Breast epithelium (tissue), 4 donors: ENCODE data around the gene RACGAP1. TPM values are rescaled to one million over a fixed set of nuclear protein-coding genes. Genes with fewer than 3 reads are reported as not detected.
A peak's percentile ranks its signal among the peaks of the same experiment; 100 is the strongest.

Experiments used
- DNase-seq, 2 donors: peaks; one replicate each; pipeline ENCODE4 v3.0.0-alpha.2; 2019; ENCODE audit warnings: low spot score in 2 of 2
- H3K27ac ChIP-seq, 2 donors: fragments of 200-600 bp; sonication (generic) in 1 of 2; one replicate each; pipeline ENCODE4 v1.5.1; 2016 to 2019; ENCODE audit warnings: mild to moderate bottlenecking in 1 of 2
- H3K27me3 ChIP-seq, 2 donors: fragments of 200-600 bp; sonication (generic) in 1 of 2; one replicate each; pipeline versions ENCODE4 v1.5.1 to v1.6.0; 2017 to 2019; ENCODE audit warnings: control low read depth in 1 of 2, mild to moderate bottlenecking in 1 of 2
- H3K36me3 ChIP-seq: fragments of 200-600 bp; one replicate; pipeline ENCODE4 v1.5.1; 2019
- H3K4me1 ChIP-seq, 2 donors: fragments of 200-600 bp; sonication (generic); one replicate each; pipeline ENCODE4 v1.5.1; 2016 to 2019; ENCODE audit warnings: control low read depth in 1 of 2
- H3K4me3 ChIP-seq, 3 donors: fragments of 200-600 bp; sonication (generic); 1 replicate in 2 of 3; 2 replicates in 1 of 3; pipeline ENCODE4 v1.5.1; 2016 to 2019; ENCODE audit warnings: mild to moderate bottlenecking in 3 of 3, moderate library complexity in 2 of 3
- H3K9me3 ChIP-seq, 2 donors: fragments of 200-600 bp; sonication (generic) in 1 of 2; one replicate each; pipeline ENCODE4 v1.5.1; 2016 to 2019; ENCODE audit warnings: control low read depth in 1 of 2
- POLR2A ChIP-seq: fragments of 450-650 bp; IDR thresholded peaks from one replicate; pipeline ENCODE4 v1.6.1; 2016; ENCODE audit warnings: antibody characterized with exemption, mild to moderate bottlenecking, moderate library complexity
- POLR2AphosphoS5 ChIP-seq, 3 donors: sonication (generic); formaldehyde crosslinking; IDR thresholded peaks; one replicate each; pipeline ENCODE4 v1.6.1; 2017; ENCODE audit warnings: antibody characterized with exemption in 3 of 3
- intact Hi-C: fragments of 100-400 bp; cut with DNase I; formaldehyde crosslinking; loops from one replicate; pipeline ENCODE4 v1.15.1; 2023; ENCODE audit warnings: low total_unique reads
- total RNA-seq, 3 donors: library from RNA; depleted of rRNA; stranded (reverse); fragments of >200 nt; gene quantifications; one replicate each; pipeline ENCODE4 v1.1.0, GENCODE V29; 2016
- TF ChIP-seq, protein P1 (sequence below), 3 donors: fragments of 450-650 bp; IDR thresholded peaks; one replicate each; pipeline ENCODE4 v1.5.1; 2016 to 2017; ENCODE audit warnings: antibody characterized with exemption in 3 of 3, mild to moderate bottlenecking in 3 of 3, moderate library complexity in 3 of 3

The RACGAP1 gene
- total RNA-seq, 3 donors from 2014 or later: 7.5 to 33.9 (median 11.1) TPM

DNA sequence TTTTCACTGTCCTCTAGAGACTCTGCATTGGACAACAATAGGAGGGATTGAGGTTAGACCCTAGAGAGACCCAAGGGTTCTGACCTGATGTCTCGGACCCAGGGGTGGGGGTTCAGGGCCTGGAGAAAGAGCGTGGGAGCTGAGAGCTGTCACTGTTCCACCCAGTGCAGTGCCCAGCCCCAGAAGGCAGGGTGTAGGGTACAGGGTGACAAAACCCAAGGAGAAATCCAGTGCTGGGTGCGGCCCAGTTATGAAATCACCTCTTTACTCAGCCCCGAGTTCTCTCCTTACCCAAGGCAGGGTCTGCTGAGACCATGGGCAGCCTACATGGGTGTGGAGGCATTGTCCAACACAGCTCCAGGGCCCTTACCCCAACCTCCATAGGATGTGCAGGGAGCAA, 72.1 kb downstream of the RACGAP1 start:
- H3K4me3 ChIP-seq: no peak overlapping the region
- H3K27ac ChIP-seq: no peak overlapping the region
- no peaks in the 10 kb centered on the region for H3K36me3 ChIP-seq
- H3K4me1 ChIP-seq: peaks cover 0 to 4% of the 10 kb centered on the region in 2 donors
- DNase-seq: peak in 1 of 2 donors; percentile 2
- peaks cover 4 to 20% of the 10 kb centered on the region in 2 donors for H3K27me3 ChIP-seq
- intact Hi-C loops: loop anchor here (1.0 kb wide), 1 partner anchor 21 kb away; no protein-coding TSS in a partner anchor
- no peaks in the 10 kb centered on the region for H3K9me3 ChIP-seq
- TF ChIP-seq POLR2A: no peak
- TF ChIP-seq, protein P1, sequence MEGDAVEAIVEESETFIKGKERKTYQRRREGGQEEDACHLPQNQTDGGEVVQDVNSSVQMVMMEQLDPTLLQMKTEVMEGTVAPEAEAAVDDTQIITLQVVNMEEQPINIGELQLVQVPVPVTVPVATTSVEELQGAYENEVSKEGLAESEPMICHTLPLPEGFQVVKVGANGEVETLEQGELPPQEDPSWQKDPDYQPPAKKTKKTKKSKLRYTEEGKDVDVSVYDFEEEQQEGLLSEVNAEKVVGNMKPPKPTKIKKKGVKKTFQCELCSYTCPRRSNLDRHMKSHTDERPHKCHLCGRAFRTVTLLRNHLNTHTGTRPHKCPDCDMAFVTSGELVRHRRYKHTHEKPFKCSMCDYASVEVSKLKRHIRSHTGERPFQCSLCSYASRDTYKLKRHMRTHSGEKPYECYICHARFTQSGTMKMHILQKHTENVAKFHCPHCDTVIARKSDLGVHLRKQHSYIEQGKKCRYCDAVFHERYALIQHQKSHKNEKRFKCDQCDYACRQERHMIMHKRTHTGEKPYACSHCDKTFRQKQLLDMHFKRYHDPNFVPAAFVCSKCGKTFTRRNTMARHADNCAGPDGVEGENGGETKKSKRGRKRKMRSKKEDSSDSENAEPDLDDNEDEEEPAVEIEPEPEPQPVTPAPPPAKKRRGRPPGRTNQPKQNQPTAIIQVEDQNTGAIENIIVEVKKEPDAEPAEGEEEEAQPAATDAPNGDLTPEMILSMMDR (IDR thresholded peaks at IDR 0.05): no peak
- no peak for TF ChIP-seq POLR2AphosphoS5 (IDR thresholded peaks at IDR 0.05)

DNA sequence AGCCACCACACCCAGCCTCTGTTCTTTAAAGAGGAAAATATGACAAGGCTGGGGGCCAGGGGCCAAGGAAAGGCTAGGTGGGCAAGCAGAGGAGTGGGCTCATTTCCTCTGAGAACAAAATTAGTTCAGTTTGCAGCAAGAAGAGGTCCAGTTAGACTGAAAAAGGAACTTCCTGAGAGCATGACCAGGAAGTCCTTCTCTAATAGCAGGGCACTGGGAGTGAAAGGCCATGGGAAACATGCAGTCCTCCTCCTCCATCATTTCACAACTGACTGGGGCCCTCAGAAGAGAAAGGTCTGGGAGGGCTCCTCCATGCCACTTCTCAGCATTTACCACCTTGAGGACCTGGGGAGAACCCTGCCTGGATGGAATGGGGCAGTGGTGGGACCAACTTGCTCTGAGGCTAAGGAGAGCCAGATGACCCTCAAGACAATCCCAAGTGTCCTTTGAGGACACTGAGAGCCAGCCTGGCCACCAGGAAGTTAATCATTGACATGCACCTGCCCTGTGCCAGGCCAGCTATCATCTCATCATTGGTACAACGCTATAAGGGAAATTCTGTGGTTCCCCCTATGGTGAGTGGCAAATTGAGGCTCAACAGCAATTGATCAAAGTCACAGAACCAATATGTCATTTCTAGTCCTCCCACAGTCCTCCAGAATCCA, 72.8 kb downstream of the RACGAP1 start:
- Histone ChIP-seq H3K27me3 (peaks cover 4 to 20% of the 10 kb centered on the region in 2 donors), H3K27ac (no peak overlapping the region), H3K36me3 (no peaks in the 10 kb centered on the region), H3K4me1 (peaks cover 0 to 4% of the 10 kb centered on the region in 2 donors), H3K9me3 (no peaks in the 10 kb centered on the region), H3K4me3 (no peak overlapping the region)
- DNase-seq: peak in 1 of 2 donors; percentile 38
- TF ChIP-seq, protein P1 (IDR thresholded peaks at IDR 0.05): no peak
- TF ChIP-seq POLR2A (no peak), POLR2AphosphoS5 (IDR thresholded peaks at IDR 0.05) (no peak)
- intact Hi-C loops: loop anchor here (1.0 kb wide), 1 partner anchor 22 kb away; no protein-coding TSS in a partner anchor

DNA sequence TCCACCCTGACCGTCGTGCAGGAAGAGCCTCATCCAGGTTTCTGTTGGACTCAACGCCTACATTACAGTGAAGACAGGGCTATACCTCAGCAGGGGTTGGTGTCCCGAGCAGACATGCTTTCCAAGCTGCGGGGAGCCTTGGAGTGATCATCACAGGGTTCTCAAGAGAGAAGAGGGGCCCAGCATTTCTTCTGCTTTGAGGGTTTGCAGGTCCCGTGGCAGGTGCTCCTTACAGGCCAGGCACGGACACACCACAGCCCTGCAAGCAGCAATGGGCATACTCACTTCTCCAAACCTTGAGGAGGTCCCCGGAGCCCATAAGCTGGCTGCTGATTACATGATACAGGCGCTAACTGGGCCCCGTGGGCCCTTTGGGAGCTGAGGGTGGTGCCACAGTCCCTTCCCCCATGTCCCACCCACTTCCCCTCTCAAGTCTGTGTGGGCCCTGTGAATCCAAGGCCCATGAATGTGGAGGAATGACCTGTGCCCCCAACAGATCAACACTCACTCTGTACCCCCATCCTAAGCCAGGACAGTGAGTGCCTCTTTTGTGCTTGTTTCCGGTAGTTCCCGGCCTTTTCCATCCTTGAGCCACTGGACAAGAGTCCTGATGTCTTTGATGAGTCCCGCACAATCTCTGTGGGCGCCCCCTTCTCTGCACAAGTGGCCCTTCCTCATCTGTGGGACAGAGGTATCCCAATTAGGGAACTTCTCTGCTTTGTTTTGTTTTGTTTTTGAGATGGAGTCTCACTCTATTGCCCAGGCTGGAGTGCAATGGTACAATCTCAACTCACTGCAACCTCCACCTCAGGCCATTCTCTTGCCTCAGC, 73.7 kb downstream of the RACGAP1 start:
- no peaks in the 10 kb centered on the region for H3K9me3 ChIP-seq
- peaks cover 4 to 20% of the 10 kb centered on the region in 2 donors for H3K27me3 ChIP-seq
- H3K27ac ChIP-seq: no peak overlapping the region
- peaks cover 0 to 4% of the 10 kb centered on the region in 2 donors for H3K4me1 ChIP-seq
- H3K36me3 ChIP-seq: no peaks in the 10 kb centered on the region
- H3K4me3 ChIP-seq: no peak overlapping the region
- peak in 1 of 2 donors; percentile 45 for DNase-seq
- intact Hi-C loops: no loop called here
- TF ChIP-seq, protein P1 (IDR thresholded peaks at IDR 0.05): no peak
- TF ChIP-seq POLR2AphosphoS5 (IDR thresholded peaks at IDR 0.05) (no peak), POLR2A (no peak)

DNA sequence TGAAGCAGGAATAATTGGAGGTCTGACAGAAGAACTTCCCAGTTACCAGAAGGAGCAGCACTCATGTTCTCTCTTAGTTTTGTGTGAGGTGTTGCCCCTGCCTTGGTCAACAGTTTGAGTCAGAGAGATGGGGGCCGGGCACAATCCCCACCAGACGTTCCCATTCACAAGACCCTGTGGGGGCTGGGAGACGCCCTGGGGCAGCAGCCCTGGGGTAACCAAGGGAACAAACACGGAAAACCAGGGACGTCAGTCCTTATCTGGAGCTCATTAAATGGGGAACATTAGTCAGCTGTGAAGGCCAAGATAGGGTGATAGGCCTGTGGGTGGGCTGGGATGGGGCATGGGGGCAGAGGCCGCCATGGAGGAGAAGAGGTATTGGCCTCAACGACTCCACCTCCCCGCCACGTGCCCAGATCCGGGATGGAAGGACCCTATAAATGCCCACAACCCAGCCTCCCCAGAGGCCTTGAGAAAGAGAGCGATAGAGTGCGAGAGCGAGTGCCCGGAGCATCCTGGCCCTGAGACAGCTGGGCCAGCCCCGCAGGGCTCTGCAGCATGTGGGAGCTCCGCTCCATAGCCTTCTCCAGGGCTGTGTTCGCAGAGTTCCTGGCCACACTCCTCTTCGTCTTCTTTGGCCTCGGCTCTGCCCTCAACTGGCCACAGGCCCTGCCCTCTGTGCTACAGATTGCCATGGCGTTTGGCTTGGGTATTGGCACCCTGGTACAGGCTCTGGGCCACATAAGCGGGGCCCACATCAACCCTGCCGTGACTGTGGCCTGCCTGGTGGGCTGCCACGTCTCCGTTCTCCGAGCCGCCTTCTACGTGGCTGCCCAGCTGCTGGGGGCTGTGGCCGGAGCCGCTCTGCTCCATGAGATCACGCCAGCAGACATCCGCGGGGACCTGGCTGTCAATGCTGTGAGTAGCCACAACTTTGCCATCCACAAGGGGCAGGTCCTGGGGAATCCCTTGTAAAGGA, 74.7 kb downstream of the RACGAP1 start, which contains the start of gene AQP2:
TSS of gene AQP2 (plus strand) at position 465 of the 979 bp plus-strand sequence. CDS start at position 559, 94 bp downstream.
- no peak within 1 kb of the TSS for H3K27ac ChIP-seq
- no peak for TF ChIP-seq POLR2AphosphoS5 (IDR thresholded peaks at IDR 0.05)
- intact Hi-C loops: no loop called here
- no peaks in the 10 kb centered on the region for H3K9me3 ChIP-seq
- H3K27me3 ChIP-seq: peaks cover 3 to 17% of the 10 kb centered on the region in 2 donors
- no peaks in the 10 kb centered on the region for H3K36me3 ChIP-seq
- peaks cover 0 to 4% of the 10 kb centered on the region in 2 donors for H3K4me1 ChIP-seq
- H3K4me3 ChIP-seq: no peak within 1 kb of the TSS
- DNase-seq: peak in 1 of 2 donors; percentile 36

DNA sequence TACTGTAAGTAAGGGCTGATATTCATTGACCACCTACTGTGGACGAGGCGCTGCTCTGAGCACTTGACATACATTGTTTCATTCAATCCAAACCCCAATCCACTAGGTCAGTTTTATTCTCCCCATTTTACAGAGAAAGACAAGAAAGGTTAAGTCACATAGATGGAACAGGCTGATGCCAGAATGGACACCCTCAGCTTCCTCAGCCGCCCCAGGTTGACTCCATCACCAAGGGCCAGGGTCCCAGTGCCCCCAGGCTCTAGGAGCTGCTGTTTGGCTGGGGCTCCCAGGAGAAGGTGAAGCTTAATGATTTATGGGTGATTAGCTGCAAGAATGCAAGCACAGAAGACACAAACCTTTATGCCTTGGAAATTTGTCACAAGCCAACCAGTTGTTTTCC, 75.4 kb downstream of the RACGAP1 start:
- Histone ChIP-seq H3K4me1 (no peaks in the 10 kb centered on the region), H3K27me3 (peaks cover 0 to 10% of the 10 kb centered on the region in 2 donors), H3K4me3 (no peak overlapping the region), H3K9me3 (no peaks in the 10 kb centered on the region), H3K27ac (no peak overlapping the region), H3K36me3 (no peaks in the 10 kb centered on the region)
- intact Hi-C loops: no loop called here
- DNase-seq: peak in 1 of 2 donors; percentile 5
- TF ChIP-seq POLR2A: no peak
- TF ChIP-seq, protein P1 (IDR thresholded peaks at IDR 0.05): no peak
- no peak for TF ChIP-seq POLR2AphosphoS5 (IDR thresholded peaks at IDR 0.05)
